K562 (cell line): ENCODE measurements around the gene VPS13D. TPM values are rescaled to one million over a fixed set of nuclear protein-coding genes. Genes with fewer than 3 reads are reported as not detected.

Source experiments
- ATAC-seq: fragments of 200-7000 bp; cut with Tn5 transposase; 3 replicates; pipeline ENCODE4 v1.9.1; 2020; ENCODE audit warnings: moderate library complexity
- BruUV-seq: library from RNA; stranded (reverse); fragments of 400-500 nt; replicated peaks from 2 replicates; lab custom pipeline; 2021; lab: Mats Ljungman, UMichigan
- CTCF ChIA-PET: fragments of 300-600 bp; formaldehyde crosslinking; extraction: SDS; loops from one replicate; lab custom pipeline; 2021; ENCODE audit warnings: low intra/inter-chr PET ratio; lab: Yijun Ruan, JAX
- POLR2A ChIA-PET: fragments of 300-600, 350-650 bp; sonication (Branson Sonifier 250); formaldehyde crosslinking; extraction: SDS; loops from one replicate; lab custom pipeline; 2021; ENCODE audit warnings: antibody characterized with exemption, inconsistent platforms; lab: Yijun Ruan, JAX
- DNase-seq, 4 experiments: peaks; one replicate each; pipeline versions ENCODE4 v3.0.0 to v3.0.0-alpha.2; 2011 to 2018; ENCODE audit warnings: low spot score in 3 of 4, mixed read lengths in 3 of 4; ENCODE audit errors: extremely low read depth in 1 of 4
- FAIRE-seq: peaks from 2 replicates; lab custom pipeline; 2011; peaks lifted over from hg19 to GRCh38; lab: Jason Lieb, UNC
- H2AFZ ChIP-seq: 2 replicates; pipeline ENCODE4 v1.6.0; 2011; ENCODE audit warnings: low read depth, low read length, control low read depth, inconsistent platforms
- H3K27ac ChIP-seq: fragments of 200-600 bp; 3 replicates; pipeline ENCODE4 v1.8.0; 2011; ENCODE audit warnings: low read depth, mild to moderate bottlenecking, control low read depth, inconsistent platforms, low read length, moderate library complexity, mixed read lengths; ENCODE audit errors: extremely low read depth
- H3K27me3 ChIP-seq, 2 experiments: fragments of 300-600 bp in 1 of 2; 2 replicates in 1 of 2; 3 replicates in 1 of 2; pipeline versions ENCODE4 v1.6.0 to v1.8.0; 2011; ENCODE audit warnings: inconsistent platforms in 2 of 2, low read length in 2 of 2, mild to moderate bottlenecking in 1 of 2, mixed read lengths in 1 of 2, moderate library complexity in 1 of 2; ENCODE audit not compliant: control insufficient read depth in 2 of 2, insufficient read depth in 2 of 2
- H3K36me3 ChIP-seq: fragments of 300-600 bp; 3 replicates; pipeline ENCODE4 v1.8.0; 2011; ENCODE audit warnings: mild to moderate bottlenecking, low read length, inconsistent platforms; ENCODE audit not compliant: control insufficient read depth, insufficient read depth
- H3K4me1 ChIP-seq, 2 experiments: fragments of 200-600 bp in 1 of 2; replicated peaks in 1 of 2; 2 replicates in 1 of 2; 3 replicates in 1 of 2; pipeline versions ENCODE4 v1.5.1 to v1.8.0; 2011; ENCODE audit warnings: inconsistent platforms in 2 of 2, low read length in 2 of 2, mild to moderate bottlenecking in 1 of 2, mixed read lengths in 1 of 2, moderate library complexity in 1 of 2; ENCODE audit not compliant: control insufficient read depth in 2 of 2, insufficient read depth in 2 of 2
- H3K4me2 ChIP-seq: 2 replicates; pipeline ENCODE4 v1.6.1; 2011; ENCODE audit warnings: low read length, control low read depth, inconsistent platforms, mixed read lengths; ENCODE audit not compliant: insufficient read depth
- H3K4me3 ChIP-seq: fragments of 200-600 bp; sonication (generic), shearing (Covaris generic); 2 replicates; pipeline ENCODE4 v1.5.1; 2016; ENCODE audit warnings: control low read depth, inconsistent platforms
- H3K79me2 ChIP-seq: fragments of 200-600 bp; 3 replicates; pipeline ENCODE4 v1.8.0; 2011; ENCODE audit warnings: low read length, inconsistent platforms; ENCODE audit not compliant: control insufficient read depth, insufficient read depth
- H3K9ac ChIP-seq, 2 experiments: 2 replicates each; pipeline versions ENCODE4 v1.6.0 to v1.6.1; 2011; ENCODE audit warnings: low read depth in 2 of 2, low read length in 2 of 2, control low read depth in 1 of 2, inconsistent platforms in 1 of 2, mild to moderate bottlenecking in 1 of 2, mixed read lengths in 1 of 2; ENCODE audit not compliant: insufficient read depth in 1 of 2
- H3K9me1 ChIP-seq: one replicate; pipeline ENCODE4 v1.6.0; 2011; ENCODE audit warnings: inconsistent platforms, mild to moderate bottlenecking, low read length, moderate library complexity; ENCODE audit not compliant: control insufficient read depth, insufficient read depth
- H3K9me3 ChIP-seq: replicated peaks from 2 replicates; pipeline ENCODE4 v1.5.1; 2011; ENCODE audit warnings: low read depth, low read length, inconsistent platforms; ENCODE audit not compliant: control insufficient read depth, insufficient read depth
- H4K20me1 ChIP-seq: replicated peaks from 2 replicates; pipeline ENCODE4 v1.6.1; 2011; ENCODE audit warnings: low read length, inconsistent platforms, mixed read lengths; ENCODE audit not compliant: control insufficient read depth, insufficient read depth
- KLF6 ChIP-seq: fragments of 250-450 bp; sonication (Bioruptor Pico); IDR thresholded peaks from 2 replicates; pipeline ENCODE4 v1.4.0; 2020; ENCODE audit warnings: mild to moderate bottlenecking, moderate library complexity, borderline replicate concordance
- MTA2 ChIP-seq: fragments of 450-650 bp; IDR thresholded peaks from 2 replicates; pipeline ENCODE4 v1.6.1; 2016; ENCODE audit warnings: low read depth
- MXI1 ChIP-seq: IDR thresholded peaks from 2 replicates; pipeline ENCODE4 v1.6.1; 2011; ENCODE audit warnings: low read depth, mild to moderate bottlenecking, improper control_type of control experiment, low read length
- NCOA6 ChIP-seq: fragments of 450-650 bp; IDR thresholded peaks from 2 replicates; pipeline ENCODE4 v1.6.1; 2017; ENCODE audit warnings: mild to moderate bottlenecking
- RFX5 ChIP-seq: IDR thresholded peaks from 2 replicates; pipeline ENCODE4 v1.6.1; 2011; ENCODE audit warnings: low read depth, mild to moderate bottlenecking, improper control_type of control experiment, low read length
- SAFB2 ChIP-seq: fragments of 200-400 bp; formaldehyde crosslinking; IDR thresholded peaks from 2 replicates; pipeline ENCODE4 v1.6.1; 2018; ENCODE audit warnings: borderline replicate concordance, low read length, low read depth, moderate library complexity; ENCODE audit not compliant: severe bottlenecking
- ZBTB8A ChIP-seq: fragments of 450-650 bp; IDR thresholded peaks from 2 replicates; pipeline ENCODE4 v1.6.1; 2018; ENCODE audit warnings: mild to moderate bottlenecking, moderate library complexity; ENCODE audit not compliant: partially characterized antibody
- ZNF232 ChIP-seq: sonication (generic); formaldehyde crosslinking; IDR thresholded peaks from 2 replicates; pipeline ENCODE4 v1.8.0; 2022; ENCODE audit warnings: mild to moderate bottlenecking, missing genetic modification reagents
- ZNF551 ChIP-seq: fragments of 250-450 bp; sonication (Bioruptor Pico); IDR thresholded peaks from 2 replicates; pipeline ENCODE4 v1.5.0; 2021; ENCODE audit warnings: mild to moderate bottlenecking, moderate library complexity
- WGBS: fragments of 100-300 bp; shearing (Covaris generic); methylation state at CpG from one replicate; pipeline ENCODE4 v1.1.6; 2016; ENCODE audit warnings: low coverage, mixed read lengths; ENCODE audit not compliant: insufficient coverage; ENCODE audit errors: missing lambda C conversion rate; 5-methylcytosine and 5-hydroxymethylcytosine counted together
- in situ Hi-C: fragments of 300-500 bp; cut with MboI; formaldehyde crosslinking; loops from 4 replicates; pipeline ENCODE4 v1.15.0; 2018; ENCODE audit warnings: inconsistent platforms, mixed read lengths
- intact Hi-C: fragments of 100-400 bp; cut with micrococcal nuclease; formaldehyde crosslinking; loops from 2 replicates; pipeline ENCODE4 v1.14.2; 2022
- polyA plus RNA-seq, 8 experiments: library from polyadenylated mRNA; depleted of rRNA in 4 of 8; stranded (reverse) in 5 of 8; unstranded in 3 of 8; fragments of >200 nt; fragmentation: Nextera tagmentation in 2 of 8; fragmentation: Illumina TruSeq in 1 of 8; extraction: Ambion mirVana in 2 of 8; extraction: Trizol in 1 of 8; gene quantifications; 2 replicates each; pipeline versions ENCODE4 v1.2.1 to v1.2.3, GENCODE V29; 2011 to 2014; ENCODE audit warnings: inconsistent platforms in 1 of 8, missing spikeins in 1 of 8
- total RNA-seq, 7 experiments: library from RNA; depleted of rRNA in 6 of 7; stranded (reverse); fragments of >200 nt in 6 of 7; fragmentation: Illumina TruSeq in 2 of 7; extraction: Trizol in 2 of 7; gene quantifications; 2 replicates each; pipeline versions ENCODE4 v1.2.1 to v1.2.3, GENCODE V29; 2011 to 2021; ENCODE audit warnings: low replicate concordance in 1 of 7
- TF ChIP-seq, protein P1 (sequence below): fragments of 450-650 bp; conservative IDR thresholded peaks from 2 replicates; pipeline ENCODE4 v1.6.1; 2016; ENCODE audit warnings: missing genetic modification characterization, low read depth, mild to moderate bottlenecking, missing compliant biosample characterization, moderate library complexity
- TF ChIP-seq, protein P2 (sequence below): fragments of 450-650 bp; conservative IDR thresholded peaks from 2 replicates; pipeline ENCODE4 v1.6.1; 2016; ENCODE audit warnings: missing genetic modification characterization, low read depth, mild to moderate bottlenecking, control low read depth, missing compliant biosample characterization
- TF ChIP-seq, protein P3 (sequence below), 2 experiments: IDR thresholded peaks; 2 replicates each; pipeline ENCODE4 v1.6.1; 2012; ENCODE audit warnings: improper control_type of control experiment in 2 of 2, low read depth in 2 of 2, low read length in 2 of 2, borderline replicate concordance in 1 of 2
- TF ChIP-seq, protein P4 (sequence below): fragments of 250-450 bp; sonication (Bioruptor Pico); IDR thresholded peaks from 2 replicates; pipeline ENCODE4 v1.8.0; 2021; ENCODE audit warnings: mild to moderate bottlenecking, moderate library complexity

Gene VPS13D
- total and polyA plus RNA-seq, 9 of the 15 experiments (the other 6 are each of a cell fraction or from before 2014, with no cell fraction given): 6.1 to 51.5 (median 38.5) TPM

DNA sequence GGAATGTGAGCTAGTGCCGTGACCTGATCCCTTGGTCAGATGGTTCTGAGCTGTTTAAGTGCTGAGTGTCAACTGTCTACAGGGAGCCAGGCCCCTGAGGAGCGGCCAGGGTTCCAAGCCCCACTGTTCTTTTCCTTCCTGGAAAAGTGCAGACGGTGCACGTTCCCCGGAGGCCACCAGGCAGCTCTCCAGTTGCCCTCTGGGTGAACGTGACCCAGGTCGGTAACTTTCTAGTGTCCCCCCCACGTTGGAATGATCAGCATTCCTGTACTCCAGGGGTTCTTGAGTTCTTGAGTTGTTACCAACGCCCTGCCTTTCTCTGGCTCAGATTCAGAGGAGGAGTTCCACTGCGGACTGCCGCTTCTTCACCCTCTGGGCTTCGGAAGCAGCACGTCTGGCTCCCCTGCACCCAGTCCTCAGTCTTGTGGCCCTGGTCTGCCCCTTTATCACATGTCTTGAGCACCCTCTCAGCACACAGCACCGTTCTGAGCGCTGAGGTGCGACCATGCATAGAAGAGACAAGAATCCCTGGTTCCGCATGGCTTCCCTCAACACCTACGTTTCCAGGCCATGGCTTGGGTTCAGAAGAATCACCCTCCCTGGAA, 256.7 kb downstream of the VPS13D start:
- Histone ChIP-seq H3K4me2 (no peak overlapping the region), H3K4me3 (no peak overlapping the region), H4K20me1 (no peaks in the 10 kb centered on the region), H3K9me1 (no peaks in the 10 kb centered on the region), H3K36me3 (peaks cover 38% of the 10 kb centered on the region), H2AFZ (no peak overlapping the region), H3K79me2 (no peaks in the 10 kb centered on the region), H3K4me1 (peaks cover 13 to 16% of the 10 kb centered on the region in 2 experiments; a peak in 4 of 5 replicates), H3K27ac (no peak overlapping the region), H3K9ac (peak overlapping the region in 1 of 2 experiments; percentile 56; a peak in 1 of 4 replicates), H3K9me3 (no peaks in the 10 kb centered on the region), H3K27me3 (no peaks in the 10 kb centered on the region)
- in situ Hi-C loops: no loop called here
- ChIA-PET POLR2A (interaction anchor here (0.7 to 1.6 kb wide), 3 partner anchors 8 to 49 kb away, joined by 3 to 4 read pairs (median 3); no protein-coding TSS in a partner anchor), CTCF (no interaction called here)
- 82% methylated on average over 17 of the region's 18 CpGs for WGBS
- no TSS peak for BruUV-seq
- TF ChIP-seq ZNF551 (CRISPR knock-in tag) (no peak), NCOA6 (no peak), SAFB2 (no peak), ZNF232 (CRISPR knock-in tag) (no peak), MXI1 (no peak), MTA2 (no peak), KLF6 (no peak), RFX5 (no peak), ZBTB8A (no peak)
- TF ChIP-seq, protein P1, sequence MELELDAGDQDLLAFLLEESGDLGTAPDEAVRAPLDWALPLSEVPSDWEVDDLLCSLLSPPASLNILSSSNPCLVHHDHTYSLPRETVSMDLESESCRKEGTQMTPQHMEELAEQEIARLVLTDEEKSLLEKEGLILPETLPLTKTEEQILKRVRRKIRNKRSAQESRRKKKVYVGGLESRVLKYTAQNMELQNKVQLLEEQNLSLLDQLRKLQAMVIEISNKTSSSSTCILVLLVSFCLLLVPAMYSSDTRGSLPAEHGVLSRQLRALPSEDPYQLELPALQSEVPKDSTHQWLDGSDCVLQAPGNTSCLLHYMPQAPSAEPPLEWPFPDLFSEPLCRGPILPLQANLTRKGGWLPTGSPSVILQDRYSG (tag): no peak
- TF ChIP-seq, protein P2, sequence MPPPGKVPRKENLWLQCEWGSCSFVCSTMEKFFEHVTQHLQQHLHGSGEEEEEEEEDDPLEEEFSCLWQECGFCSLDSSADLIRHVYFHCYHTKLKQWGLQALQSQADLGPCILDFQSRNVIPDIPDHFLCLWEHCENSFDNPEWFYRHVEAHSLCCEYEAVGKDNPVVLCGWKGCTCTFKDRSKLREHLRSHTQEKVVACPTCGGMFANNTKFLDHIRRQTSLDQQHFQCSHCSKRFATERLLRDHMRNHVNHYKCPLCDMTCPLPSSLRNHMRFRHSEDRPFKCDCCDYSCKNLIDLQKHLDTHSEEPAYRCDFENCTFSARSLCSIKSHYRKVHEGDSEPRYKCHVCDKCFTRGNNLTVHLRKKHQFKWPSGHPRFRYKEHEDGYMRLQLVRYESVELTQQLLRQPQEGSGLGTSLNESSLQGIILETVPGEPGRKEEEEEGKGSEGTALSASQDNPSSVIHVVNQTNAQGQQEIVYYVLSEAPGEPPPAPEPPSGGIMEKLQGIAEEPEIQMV (tag): no peak
- TF ChIP-seq, protein P3, sequence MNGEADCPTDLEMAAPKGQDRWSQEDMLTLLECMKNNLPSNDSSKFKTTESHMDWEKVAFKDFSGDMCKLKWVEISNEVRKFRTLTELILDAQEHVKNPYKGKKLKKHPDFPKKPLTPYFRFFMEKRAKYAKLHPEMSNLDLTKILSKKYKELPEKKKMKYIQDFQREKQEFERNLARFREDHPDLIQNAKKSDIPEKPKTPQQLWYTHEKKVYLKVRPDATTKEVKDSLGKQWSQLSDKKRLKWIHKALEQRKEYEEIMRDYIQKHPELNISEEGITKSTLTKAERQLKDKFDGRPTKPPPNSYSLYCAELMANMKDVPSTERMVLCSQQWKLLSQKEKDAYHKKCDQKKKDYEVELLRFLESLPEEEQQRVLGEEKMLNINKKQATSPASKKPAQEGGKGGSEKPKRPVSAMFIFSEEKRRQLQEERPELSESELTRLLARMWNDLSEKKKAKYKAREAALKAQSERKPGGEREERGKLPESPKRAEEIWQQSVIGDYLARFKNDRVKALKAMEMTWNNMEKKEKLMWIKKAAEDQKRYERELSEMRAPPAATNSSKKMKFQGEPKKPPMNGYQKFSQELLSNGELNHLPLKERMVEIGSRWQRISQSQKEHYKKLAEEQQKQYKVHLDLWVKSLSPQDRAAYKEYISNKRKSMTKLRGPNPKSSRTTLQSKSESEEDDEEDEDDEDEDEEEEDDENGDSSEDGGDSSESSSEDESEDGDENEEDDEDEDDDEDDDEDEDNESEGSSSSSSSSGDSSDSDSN (IDR thresholded peaks at IDR 0.05; ENCODE audit: borderline replicate concordance in 1 of 2, low read depth in 2 of 2, low read length in 2 of 2): no peak
- TF ChIP-seq, protein P4, sequence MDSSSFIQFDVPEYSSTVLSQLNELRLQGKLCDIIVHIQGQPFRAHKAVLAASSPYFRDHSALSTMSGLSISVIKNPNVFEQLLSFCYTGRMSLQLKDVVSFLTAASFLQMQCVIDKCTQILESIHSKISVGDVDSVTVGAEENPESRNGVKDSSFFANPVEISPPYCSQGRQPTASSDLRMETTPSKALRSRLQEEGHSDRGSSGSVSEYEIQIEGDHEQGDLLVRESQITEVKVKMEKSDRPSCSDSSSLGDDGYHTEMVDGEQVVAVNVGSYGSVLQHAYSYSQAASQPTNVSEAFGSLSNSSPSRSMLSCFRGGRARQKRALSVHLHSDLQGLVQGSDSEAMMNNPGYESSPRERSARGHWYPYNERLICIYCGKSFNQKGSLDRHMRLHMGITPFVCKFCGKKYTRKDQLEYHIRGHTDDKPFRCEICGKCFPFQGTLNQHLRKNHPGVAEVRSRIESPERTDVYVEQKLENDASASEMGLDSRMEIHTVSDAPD (CRISPR knock-in tag): no peak
- FAIRE-seq (no peak), DNase-seq (no peak), ATAC-seq (no peak)
- intact Hi-C loops: no loop called here
